GM19193 (cell line): ENCODE results near the gene DOCK3.

Experiments used
- POLR2A ChIP-seq: IDR thresholded peaks from 4 replicates; pipeline ENCODE4 v1.6.1; 2011; ENCODE audit not compliant: insufficient read depth, insufficient read length; ENCODE audit errors: extremely low read depth

DOCK3 gene

DNA sequence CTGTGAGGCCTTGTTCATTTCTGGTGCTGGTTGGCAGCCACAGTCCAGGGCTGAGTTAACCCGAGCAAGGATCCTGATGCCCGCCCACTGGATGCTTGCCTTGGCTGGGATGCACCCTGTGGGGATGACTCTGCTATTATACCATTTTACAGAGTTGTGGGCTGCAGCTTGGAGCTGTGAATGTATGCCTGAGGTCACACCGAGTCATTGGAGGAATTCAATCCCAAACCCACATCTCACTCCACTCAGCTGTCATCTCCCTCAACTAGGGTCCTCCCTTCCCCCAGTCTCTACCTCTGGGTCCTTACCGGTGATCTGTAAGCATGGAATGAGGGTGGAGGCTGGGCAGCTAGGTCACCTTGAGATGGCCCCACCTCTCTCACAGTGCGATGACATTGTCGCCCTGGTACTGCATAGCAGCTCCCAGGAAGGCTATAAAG is 35.7 kb upstream of the DOCK3 start:
- TF ChIP-seq POLR2A: no peak

DNA sequence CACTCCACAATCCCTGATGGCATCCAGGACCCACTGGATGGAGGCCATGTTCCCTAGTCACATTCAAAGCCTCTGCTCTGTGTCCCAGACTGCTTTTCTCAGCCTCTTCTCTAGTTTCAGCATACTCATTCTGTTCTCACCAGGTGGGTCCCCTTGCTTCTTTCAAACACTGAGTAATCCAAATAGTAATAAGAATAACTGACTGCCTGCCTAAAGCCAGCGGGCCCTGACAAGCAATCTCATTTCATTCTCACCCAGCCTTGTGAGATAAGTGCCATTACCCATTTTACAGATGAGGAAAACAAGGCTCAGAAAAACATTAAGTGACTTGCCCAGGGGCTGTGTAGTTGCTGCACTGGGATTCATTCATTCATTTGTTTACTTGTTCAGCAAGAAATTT is 32.3 kb upstream of the DOCK3 start:
- TF ChIP-seq POLR2A: no peak

DNA sequence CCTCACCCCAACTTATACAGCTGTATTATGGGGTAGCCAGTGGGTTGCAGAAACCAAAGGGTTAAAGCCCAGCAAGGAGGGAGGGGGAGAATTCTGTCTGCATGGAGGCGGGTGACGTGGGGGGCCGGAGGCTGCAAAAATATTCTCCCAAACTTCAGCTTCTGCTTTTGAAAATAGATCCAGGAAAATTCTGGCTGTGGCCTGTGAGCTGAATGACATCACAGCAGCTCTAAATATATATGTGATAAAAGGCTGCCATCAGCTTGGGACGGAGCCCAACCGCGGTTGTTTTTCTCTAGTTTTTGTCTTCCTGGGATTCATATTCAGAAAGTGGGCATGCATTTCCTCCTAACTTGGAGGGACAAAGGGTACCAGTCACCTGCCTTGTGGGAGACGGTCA is 30.2 kb upstream of the DOCK3 start:
- TF ChIP-seq POLR2A: no peak

DNA sequence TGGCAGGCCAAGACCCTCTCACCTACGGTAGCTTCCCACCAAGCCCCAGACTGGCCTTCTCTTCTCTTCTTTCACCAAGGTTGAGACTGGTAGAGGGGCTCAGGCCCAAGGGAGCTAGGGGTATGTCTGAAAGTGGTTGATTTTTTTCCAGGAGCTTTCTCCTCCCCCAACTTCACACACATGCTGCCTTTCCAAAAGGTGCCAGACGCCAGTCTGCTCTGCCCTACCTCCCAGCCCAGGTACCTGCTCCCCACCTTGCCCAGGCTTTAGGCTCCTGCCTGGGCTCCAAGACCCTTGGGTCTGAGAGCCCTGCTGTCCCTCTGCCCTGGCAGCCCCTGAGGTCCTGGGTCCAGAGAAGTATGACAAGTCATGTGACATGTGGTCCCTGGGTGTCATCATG is 29.3 kb upstream of the DOCK3 start:
- TF ChIP-seq POLR2A: no peak

DNA sequence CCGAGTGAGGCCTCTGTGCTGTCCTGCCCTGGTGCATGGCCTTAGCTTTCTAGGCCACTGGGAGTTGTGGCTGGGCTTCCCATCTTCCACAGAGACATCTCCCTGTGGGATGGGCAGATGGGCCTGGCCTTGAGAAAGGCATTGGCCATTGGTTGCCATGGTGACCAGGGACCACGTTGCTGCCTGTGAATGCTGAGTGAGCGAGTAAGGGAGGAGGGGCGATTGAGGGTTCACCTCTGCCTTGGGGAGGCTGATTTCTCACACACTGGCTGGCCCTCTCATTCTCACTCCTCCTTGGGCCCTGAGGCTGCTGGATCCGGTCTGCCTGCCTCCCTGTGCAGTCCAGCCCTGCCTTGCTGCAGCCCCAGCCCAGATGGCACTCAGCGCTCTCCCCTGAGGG is 26.4 kb upstream of the DOCK3 start:
- no peak for TF ChIP-seq POLR2A

DNA sequence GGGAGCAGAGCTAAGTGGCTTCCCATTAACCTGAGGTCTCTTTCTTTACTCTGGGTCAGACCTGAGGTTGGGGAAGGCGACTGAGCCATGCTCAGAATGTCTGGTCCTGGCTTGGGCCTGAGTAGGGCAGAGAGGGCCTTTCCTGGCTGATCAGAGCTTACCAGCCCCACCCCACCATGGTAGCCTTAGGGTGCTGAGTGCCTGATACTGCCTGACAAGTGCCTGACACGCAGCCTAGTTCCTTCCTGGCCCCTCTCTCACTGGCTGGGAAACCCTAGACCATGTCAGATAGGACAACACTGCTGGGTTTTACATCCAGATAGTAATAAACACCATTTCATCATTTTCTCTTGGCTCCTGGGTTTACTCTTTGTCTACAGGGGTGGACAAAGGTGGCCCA is 25.8 kb upstream of the DOCK3 start:
- TF ChIP-seq POLR2A: no peak

DNA sequence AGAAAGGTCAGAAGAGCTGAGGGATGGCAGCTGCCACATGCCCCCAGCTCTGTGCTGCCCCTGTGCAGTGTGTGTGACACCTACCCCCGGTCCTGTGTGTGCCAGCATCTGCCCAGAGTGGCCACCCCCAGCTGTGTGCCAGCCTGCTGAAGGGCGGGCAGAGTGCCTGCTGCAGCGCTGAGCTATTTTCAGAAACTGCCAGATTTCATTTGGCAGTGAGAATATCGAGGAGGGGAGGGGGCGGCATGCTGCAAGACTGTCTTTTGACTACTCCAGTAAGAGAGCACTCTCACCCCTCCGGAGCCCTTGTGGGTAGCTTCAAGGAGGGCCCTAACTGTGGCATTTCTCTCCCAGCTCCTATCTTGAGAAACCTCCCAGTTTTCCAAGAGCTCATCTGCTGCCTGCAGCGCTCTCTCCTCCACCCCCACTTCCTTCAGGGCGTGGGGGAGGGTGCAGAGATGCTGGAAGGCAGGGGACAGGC is 25.2 kb upstream of the DOCK3 start:
- TF ChIP-seq POLR2A: no peak

DNA sequence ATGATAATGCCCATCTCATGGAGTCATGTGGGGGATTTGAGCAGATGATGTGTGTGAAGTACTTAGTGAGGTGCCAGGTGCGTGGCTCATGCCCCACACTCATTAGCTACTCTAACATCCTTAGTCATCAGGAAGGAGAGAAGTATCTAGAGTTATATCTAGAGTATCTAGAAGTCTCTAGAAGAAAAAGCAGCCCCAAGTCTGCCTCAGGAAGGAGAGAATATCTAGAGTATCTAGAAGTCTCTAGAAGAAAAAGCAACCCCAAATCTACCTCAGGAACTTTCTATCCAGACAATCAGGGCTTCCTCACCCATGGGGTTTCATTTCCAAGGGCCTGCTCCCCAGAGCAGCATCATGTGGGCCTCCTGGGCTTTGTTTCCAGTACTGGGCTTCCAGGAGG is 24.7 kb upstream of the DOCK3 start:
- no peak for TF ChIP-seq POLR2A

DNA sequence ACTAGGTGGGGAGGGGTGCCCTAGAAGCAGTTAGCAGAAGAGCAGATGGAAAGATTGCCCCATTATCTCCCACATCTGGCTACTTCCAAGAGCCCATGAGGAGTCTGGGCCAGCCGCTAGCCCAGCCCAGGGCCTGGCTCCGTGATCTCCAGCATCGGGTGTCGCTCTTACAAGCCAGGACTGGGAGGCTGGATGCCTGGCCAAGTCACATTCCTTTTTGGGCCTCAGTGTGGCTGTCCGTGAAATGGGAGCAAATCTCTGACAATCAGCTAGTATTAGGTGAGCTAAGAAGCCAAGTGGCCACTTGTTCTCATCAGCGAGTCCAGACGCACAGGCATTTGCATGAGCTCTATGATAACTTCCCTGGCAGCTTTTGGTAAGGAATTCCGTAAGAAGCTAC is 23.3 kb upstream of the DOCK3 start:
- TF ChIP-seq POLR2A: no peak

DNA sequence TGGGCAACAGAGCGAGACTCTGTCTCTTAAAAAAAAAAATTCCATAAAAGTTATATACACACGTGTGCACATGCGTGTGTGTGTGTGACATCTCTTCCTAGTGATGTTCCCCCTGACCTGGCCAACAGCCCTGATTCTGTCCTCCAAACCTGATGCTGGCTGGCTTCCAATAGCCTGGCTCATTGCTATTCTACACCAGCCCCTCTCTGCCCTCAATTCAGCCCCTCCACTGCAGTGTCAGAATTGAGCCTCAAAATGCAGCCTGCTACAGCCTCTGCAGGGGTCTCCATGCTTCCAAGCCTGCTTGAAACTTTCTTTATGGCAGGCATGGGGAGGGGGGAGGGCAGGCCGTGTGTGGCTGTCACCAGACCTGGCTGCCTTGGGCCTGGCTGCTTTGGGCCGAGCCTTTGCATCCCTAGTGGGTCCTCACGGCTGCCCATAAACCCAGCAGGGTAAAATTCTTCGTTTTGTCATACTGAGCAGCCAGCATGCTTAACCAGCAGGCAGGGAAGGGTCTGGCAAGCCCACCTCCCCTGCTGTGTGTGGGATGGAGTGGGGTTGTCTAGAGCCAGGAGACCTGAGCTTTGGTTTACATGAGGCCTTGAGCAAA is 22.7 kb upstream of the DOCK3 start:
- no peak for TF ChIP-seq POLR2A

DNA sequence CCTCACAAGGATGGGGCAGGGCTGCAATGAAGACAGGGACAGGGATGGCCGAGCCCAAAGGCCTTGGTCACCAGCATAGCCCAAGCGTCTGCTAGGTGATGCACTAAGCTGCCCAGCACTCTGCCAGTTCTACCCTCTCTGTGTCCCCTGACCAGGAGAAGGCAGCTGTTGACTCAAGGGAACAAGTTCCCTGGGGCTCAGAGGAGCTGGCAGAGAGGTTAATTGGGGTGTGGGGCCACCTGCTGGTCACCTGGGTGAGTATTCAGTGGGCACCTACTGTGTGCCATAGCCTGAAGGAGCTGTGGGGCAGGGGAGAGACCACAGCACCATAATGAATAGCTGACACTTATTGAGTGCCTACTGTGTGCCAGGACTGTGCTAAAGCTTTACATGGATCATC is 22.0 kb upstream of the DOCK3 start:
- TF ChIP-seq POLR2A: no peak

DNA sequence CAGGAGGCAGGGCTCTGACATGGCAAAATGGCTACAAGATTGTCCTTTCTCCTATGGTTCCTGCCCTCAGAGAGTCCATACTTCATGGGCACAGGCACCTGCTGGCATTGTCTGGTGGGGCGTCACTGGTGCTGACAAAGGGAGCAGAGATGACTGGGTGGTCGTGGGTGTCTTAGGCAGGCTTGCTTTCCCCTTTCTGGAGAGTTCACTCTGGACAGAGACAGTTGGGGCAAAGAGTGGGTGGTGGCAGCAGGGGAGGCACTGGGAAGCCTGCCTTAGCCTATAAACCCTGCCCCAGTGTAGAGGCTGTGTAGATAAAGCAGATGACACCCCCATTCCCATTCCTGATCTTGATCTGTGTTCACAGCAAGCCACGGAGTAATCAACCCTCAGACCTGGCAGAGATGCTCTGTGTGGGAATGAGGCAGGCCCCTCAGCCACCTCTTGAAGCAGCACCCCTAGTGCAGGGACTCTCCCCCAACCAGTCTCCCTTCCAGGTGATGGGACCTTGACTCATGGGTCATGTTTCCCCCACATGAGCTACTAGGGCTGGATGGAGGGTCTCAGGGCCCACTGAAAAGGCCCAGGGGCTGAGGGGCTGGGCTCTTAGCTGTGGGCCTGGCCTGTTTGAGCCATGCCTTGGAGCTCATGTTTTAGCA is 20.7 kb upstream of the DOCK3 start:
- no peak for TF ChIP-seq POLR2A

DNA sequence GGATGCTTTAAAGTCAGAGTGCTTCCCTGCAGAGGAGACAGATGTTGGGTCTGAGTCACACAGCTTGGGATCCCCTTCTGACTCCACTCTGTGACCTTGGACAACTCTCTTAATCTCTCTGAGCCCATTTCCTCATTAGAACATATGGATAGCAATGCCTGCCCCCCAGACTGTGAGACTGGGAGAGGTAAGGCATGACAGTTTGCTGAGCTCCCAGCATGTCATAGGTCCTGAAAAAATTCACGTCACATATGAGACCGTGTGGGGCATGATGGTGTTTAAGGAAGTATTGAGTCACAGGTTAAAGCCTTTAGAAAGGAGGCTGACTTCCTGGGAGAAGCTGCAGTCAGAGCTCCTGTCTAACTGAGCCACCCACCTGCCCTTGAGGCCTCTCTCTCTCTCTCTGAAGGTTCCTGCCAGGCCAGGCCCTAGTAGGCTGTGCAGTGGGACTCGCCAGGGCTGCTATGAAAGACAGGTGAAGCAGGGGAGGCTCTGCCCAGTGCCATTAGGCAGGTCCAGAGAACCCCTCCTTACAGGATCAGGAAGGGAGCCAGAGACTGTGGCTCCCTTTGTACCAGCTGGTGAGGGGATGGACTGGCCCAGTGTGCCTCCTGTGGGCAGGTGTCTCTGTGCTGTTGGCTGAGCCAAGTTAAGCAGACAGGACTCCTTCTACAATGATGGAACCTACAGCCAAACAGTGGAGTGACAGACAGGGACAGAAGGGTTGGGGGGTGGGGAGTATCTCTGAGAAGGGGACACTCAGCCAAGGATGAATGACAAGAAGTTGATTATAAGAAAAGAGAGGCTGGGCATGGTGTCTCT is 19.5 kb upstream of the DOCK3 start:
- no peak for TF ChIP-seq POLR2A

DNA sequence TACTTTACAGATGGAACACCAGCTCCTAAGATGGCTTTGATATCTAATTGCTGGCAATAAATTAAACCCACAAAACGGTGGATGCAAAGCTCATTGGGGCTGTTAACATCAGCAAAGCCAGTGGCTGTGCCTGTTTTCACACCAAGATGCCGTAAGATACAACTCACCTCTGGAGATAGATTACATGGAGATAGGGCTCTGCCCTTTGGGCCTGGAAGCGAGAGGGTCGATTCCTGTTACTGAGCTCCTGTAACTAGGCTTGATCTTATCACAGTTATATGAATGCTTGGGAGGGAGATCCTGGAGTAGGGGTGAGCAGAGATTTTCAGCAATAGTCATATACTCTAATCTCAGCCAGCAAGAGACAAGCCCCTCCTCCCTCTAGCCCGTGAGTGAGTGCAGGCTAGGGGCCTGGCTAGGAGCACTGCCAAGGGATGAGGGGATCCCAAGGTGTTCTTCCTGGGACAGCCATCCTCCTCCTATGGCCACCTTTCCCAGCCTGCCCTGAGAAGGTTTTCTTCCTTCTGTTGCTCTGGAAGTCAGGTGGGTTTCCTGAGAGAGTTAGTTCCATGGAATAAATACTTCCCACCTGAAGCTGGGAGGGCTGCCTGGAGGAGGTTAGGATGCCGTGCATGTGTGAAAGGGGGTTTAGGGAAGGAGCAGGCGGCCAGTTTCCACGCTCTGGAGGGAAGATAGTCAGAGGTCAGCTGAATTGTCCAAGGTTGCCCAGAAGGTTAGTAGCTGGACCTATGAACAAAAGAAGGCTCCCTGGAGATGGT is 18.1 kb upstream of the DOCK3 start:
- TF ChIP-seq POLR2A: no peak

DNA sequence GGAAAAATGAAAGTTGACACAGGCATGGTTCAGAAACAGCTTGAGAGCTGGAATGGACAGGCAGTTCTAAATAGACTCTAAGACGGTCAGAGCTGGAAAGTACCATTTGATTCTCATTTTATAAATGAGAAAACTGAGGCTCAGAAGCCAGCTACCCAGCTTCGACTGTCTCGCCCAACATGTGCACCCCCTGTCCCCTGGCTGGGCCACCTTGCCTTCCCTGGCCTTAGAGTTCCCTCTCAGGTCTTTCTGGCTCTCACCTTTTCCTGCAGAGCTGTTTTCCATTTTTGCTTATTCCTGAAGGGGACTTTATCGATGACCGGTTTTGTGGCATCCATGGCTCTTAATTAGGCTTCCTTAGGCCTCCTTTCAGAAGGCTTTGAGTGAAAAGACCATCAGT is 17.3 kb upstream of the DOCK3 start:
- TF ChIP-seq POLR2A: no peak
